Stimulated activated CD8-positive, alpha-beta memory T cell treated with anti-CD3 and anti-CD28 coated beads, Interleukin-15, amount 100 ng/mL, for 48 hours (primary cell): ENCODE results near the gene CHD2.
"Not testable (repeated sequence)": the region's sequence is repeated elsewhere in the genome, so short reads cannot be mapped to it uniquely, and the experiment has no call there.

Source experiments
- DNase-seq, 2 donors: peaks; one replicate each; pipeline ENCODE4 v3.0.0-alpha.2; 2020; ENCODE audit warnings: low read depth in 2 of 2

CHD2 gene

DNA sequence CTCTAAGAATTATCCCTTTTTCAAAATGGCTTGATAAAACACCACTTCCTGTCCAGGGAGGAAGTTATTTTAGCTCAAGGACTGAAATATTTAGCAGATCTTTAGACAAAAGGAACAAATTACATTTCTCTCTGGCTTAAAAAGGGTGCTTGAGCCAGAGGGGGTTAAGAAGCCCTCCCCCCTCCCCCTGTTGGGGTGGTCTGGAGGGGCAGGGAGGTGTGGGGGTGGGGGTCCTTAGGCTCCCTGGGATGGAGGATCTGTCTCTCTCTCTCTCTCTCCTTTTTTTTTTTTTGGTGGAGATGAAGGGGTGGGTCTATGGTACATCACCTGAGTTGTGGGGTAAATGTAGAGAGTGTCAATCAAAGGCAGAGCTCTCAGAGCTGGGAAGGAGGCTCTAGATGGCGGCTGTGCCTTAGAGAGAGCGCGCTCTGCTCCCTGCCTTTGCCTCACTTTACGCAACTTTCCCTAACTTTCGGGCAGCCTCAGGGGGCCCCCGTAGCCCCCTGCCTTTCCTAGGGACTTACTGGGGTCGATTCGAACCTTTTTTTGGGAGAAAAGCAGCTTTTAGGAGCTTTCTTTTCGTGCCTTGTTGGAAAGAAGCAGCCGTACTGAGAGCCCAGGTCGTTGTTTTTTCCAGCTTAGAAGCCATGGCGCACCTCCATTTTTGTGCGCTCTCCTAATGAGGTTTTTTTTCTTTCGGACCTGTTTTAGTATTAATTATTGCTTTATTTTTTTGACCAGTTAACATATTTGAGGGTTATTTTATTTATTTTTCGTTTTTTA lies at the start of gene CHD2:
Gene CHD2, plus strand, starts transcription at position 377 of the 783 bp plus-strand sequence. CDS start 914 bp downstream, outside the sequence.
- peak; percentile 47 to 59 for DNase-seq

DNA sequence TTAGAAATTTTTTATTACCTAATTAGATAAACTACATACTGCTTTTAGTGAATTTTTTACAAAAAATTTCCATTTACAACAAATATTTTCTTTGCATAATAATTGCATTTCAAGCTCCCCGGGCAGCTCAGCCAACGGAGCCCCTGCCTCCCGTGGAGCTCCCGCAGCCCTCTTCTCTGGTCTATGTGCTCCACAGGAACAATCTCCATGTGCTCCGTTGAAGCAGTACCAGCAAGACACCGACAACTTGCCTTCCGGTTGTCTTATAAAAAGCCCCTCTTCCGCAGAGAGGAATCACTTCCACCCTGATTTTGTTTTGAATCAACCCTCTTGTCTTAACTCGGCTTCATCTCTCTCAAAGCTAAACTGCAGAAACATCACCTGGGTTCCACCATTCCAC lies 46.9 kb upstream of the CHD2 start:
- DNase-seq, result no peak

DNA sequence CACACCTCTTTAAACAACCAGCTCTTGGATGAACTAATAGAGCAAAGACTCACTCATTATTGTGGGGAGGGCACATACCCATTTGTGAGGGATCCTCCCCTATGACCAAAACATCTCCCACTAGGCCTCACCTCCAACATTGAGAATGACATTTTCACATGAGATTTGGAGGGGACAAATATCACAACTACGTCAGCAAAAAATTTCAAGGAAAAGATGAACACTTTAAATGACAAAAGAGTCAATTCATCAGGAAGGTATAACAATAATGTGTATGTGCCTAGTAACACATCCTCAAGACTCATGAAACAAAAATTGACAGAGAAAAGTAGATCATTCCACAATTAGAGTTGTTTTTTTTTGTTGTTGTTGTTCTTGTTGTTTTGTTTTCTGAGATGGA lies 38.4 kb upstream of the CHD2 start:
- no peak for DNase-seq

GRCh38 chr15:92864127-92864814 lies 35.9 kb upstream of the CHD2 start:
- DNase-seq, result no peak

GRCh38 chr15:92869263-92869940 lies 30.7 kb upstream of the CHD2 start:
- no peak for DNase-seq

DNA sequence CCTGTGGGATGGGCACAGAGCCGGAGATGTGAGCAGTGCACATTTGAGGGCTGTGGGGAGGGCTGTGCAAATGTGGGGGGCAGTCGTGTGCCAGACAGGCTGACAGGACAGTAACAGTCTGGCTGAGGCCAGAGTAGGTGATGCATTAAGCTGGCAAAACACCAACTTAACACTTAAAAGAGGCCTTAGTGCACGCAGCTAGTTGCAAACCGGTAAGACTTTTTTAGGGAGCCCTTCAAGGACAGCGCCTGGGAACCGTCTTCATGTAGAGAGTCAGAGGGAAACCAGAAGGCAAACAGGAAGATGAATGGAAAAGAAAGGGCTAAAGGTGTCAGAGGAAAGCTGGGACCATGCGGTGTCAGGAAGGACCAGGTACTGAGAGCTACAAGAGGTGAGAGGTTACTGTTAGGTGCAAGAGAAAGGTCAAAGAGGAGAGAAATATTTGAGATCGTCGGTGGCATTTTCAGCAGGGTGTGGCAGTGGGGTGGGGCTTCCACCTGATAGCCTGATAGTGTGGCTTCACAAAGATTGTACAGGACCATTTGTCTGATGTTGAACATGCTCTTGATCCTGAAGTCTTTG lies 30.0 kb upstream of the CHD2 start:
- DNase-seq, result no peak

- DNase-seq, result not testable (repeated sequence)
Observed at GRCh38 chr15:92872967-92873366, 27.2 kb upstream of the CHD2 start.

GRCh38 chr15:92877000-92877399 lies 23.1 kb upstream of the CHD2 start:
- no peak for DNase-seq

DNA sequence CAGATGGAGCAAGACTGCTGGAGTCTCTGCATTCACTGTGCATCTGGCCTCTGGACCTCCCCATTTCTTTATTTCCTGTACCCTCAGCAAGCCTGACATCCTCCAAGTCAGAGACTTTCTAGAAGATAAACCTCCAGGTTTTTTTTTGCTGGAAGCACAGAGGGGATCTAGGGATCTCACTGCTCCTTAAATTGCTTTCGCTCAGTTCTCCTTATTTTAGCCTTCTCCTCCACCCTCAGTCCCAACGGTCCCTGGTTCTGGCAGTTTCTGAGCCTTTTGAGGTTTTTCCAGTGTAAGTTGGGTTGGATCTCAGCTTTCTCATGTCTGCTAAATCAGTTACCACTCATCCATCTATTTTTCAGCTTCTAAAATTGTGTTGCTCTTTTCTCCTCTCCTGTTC lies 22.7 kb upstream of the CHD2 start:
- no peak for DNase-seq

- DNase-seq, result no peak
Observed at GRCh38 chr15:92878593-92879053, 21.5 kb upstream of the CHD2 start.

- no peak for DNase-seq
Observed at GRCh38 chr15:92879949-92880725, 20.0 kb upstream of the CHD2 start.

DNA sequence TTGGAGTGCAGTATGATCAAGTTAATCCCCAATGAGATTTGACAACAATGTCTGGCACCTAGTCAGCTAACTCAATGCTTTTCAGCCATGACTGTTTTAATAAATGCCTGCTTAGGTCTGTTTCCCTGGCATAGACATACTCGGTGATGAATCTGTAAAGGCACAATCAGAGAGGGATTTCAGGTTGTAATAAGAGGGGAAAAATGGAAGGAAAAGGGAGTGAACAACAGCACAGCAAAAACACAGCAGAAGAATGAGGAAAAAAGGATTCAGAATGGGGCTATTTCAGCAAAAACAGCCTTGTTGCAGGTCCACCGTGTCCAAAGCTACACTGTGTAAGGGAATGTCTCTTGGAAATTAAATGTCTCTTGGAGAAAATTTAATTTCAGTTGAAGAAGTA lies 19.3 kb upstream of the CHD2 start:
- DNase-seq, result no peak

GRCh38 chr15:92881211-92881754 lies 18.8 kb upstream of the CHD2 start:
- DNase-seq, result no peak

DNA sequence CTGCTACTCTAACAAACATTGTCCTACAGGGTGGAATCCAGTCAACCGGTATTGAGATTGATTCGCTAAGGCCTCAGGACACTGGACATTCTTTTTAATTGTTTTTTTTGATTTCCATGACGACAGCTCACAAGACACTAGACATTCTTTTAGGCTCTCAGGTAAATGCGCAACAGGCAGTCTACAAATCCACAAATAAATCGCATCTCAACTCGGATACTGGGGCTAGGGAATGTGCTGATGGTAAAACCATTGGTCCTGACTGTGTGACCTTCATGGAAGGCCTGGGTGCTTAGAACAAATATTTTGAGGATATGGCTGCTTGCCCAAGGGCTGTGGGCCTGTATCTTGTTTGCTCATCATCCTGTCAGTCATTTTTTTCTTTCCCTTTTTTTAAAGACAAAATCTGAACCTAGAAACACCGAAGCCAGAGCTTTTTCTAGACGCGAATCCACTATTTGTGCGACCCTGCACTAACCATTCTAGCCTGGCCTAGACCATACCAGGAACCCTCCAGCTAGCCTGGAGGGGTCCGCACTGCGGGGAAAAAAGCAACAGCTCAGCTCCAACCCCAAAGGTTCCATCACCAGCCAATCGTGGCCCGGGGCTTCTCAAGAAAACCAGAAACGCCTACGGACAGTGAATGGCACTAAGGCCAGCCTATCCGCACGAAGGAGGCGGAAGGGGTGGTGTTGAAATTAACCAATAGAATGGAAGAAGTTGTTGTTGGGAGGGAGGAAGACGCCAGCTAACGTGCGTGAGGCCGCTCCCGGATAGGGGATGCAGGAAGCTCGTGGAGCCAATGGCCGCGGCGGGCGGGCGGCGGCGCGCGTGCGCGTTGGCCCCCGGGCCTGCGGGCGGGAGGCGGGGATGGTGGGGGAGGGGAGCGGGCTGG lies 18.1 kb upstream of the CHD2 start:
- peak; percentile 97 to 98 for DNase-seq

GRCh38 chr15:92882697-92883162 lies 17.4 kb upstream of the CHD2 start:
- no peak for DNase-seq

DNA sequence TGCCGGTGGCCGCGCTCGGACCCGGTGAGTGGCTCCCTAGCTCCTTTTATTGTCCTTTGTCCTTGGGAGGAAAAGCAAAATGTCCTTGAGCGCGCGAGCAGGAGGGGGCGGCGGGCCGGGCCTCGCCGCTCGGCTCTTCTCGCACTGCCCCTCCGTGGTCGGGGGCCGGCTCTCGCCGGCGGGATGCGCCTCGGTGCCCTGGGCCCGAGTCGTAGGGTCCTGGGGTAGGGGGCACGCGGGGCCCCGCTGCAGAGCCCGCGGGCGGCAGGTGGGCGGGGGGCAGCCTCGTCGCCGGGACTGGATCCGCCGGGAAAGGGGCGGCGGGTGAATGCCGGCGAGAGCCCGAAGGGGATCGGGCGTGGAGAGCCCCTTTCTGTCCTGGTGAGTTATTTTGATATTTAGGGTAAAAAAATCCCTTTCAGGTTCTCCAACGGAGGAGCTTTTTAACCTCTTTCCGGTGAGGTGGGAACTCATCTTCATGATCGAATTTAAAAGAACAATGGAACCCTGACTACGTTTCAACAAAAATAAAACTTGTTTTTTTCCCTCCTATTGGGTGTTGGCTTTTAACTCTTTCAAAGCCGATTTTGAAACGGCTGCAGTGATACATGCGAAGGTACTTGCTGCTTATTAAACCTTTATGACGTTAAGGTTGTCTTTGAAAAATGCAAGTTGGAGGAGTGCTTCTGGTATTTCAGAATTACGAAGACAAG lies 16.8 kb upstream of the CHD2 start:
- no peak for DNase-seq

DNA sequence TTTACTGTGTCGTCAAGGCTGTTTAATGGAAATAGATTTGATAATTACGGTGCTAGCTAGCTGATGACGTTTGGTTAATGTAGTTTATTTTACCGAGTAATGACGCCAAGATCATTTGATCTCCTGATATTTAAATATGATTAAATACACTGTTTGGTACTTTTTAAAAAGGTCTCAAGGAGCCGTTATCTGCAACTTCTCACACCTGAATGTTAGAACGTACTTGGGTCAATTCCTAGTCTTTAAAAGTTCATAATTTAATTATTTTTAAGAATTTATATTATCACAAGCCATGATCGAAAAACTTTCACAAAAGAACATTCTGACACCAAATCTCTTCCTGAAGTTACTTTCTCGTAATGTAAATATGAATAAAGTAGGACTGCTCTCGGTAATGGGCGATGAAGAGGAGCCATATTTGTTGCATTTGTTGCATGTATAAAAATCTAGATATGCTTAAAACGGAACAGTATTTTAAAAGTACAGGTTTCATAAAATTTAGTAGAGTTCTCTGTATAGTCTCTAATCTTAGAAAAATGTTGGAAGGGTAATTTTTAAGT lies 16.2 kb upstream of the CHD2 start:
- no peak for DNase-seq

DNA sequence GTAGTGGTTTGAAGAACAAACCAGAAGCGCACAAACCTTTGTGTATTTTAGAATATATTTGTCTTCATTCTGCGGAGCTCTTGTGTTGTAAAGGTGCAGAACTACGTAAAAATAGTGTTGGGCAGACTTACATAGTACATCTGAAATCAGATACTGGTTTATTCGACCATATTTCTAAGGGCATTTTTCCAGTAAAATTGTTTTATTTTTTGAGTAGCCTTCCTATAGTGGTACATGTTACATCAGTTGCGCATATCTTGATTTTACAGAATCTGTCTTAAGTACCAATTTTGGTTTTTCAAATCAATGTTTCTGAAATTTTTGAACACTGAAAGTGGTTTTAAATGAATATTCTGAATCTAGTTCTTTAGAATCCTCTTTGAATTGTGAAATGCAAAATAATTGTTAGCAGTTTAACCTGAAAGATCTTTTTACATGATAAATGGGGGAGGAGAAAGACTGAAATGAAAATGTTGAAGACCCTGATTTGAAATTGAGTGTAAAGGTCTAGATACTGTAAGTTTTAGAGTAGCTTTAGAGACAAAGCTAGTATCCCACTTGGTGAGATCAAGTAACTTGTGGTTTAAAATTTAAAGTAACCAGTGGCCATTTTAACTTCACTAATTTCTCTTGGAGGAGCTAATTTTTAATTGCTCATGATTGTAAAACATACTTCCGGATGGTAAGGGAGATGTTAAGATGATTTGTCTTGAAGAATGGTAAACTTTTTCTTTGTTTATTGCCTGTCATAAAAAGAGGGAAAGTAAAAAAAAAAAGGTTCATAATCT lies 15.5 kb upstream of the CHD2 start:
- no peak for DNase-seq
